ENCODE measurements around the gene PALMD. TPM values are rescaled to one million over a fixed set of nuclear protein-coding genes. Genes with fewer than 3 reads are reported as not detected.

Gene PALMD
- total and polyA plus RNA-seq, 11 donors: 74.0 to 236 (median 120) TPM

GRCh38 chr1:99696616-99697015 is 50.7 kb downstream of the PALMD start:
- no peak for DNase-seq
- Histone ChIP-seq H3K27me3 (no peaks in the 10 kb centered on the region), H3K36me3 (peaks cover 0 to 44% (median 30%) of the 10 kb centered on the region in 9 donors), H3K4me3 (no peak overlapping the region), H3K4me1 (peaks cover 0 to 11% (median 5%) of the 10 kb centered on the region in 12 donors), H3K9me3 (peaks cover 0 to 6% (median 0%) of the 10 kb centered on the region in 12 donors), H3K27ac (no peak overlapping the region)
- 75 to 93% (median 91%) methylated on average over 2 of the region's 2 CpGs for WGBS, 4 donors
- intact Hi-C loops (cut with DNase I): loop anchor here in 1 of 10 donors (10.0 kb wide), 1 partner anchor 372 kb away; no protein-coding TSS in a partner anchor
- peak in 3 of 4 donors; percentile 23 to 56 (median 39) for ATAC-seq
- TF ChIP-seq POLR2A (IDR thresholded peaks at IDR 0.05) (no peak), CTCF (IDR thresholded peaks at IDR 0.05) (no peak)

GRCh38 chr1:99697580-99697979 is 51.7 kb downstream of the PALMD start:
- intact Hi-C loops (cut with DNase I): loop anchor here in 1 of 10 donors (10.0 kb wide), 1 partner anchor 373 kb away; no protein-coding TSS in a partner anchor
- WGBS, 4 donors: 43 to 53% (median 50%) methylated on average over 1 of the region's 1 CpG
- peaks cover 0 to 34% (median 22%) of the 10 kb centered on the region in 9 donors for H3K36me3 ChIP-seq
- TF ChIP-seq POLR2A (IDR thresholded peaks at IDR 0.05) (no peak), CTCF (IDR thresholded peaks at IDR 0.05) (no peak)
- H3K4me1 ChIP-seq: peaks cover 0 to 1% (median 0%) of the 10 kb centered on the region in 12 donors
- H3K27me3 ChIP-seq: no peaks in the 10 kb centered on the region
- no peak overlapping the region for H3K4me3 ChIP-seq
- peaks cover 0 to 6% (median 0%) of the 10 kb centered on the region in 12 donors for H3K9me3 ChIP-seq
- no peak overlapping the region for H3K27ac ChIP-seq
- DNase-seq (no peak), ATAC-seq (no peak)

- Histone ChIP-seq H3K9me3 (peaks cover 0 to 6% (median 0%) of the 10 kb centered on the region in 12 donors), H3K27me3 (no peaks in the 10 kb centered on the region), H3K4me3 (no peak overlapping the region), H3K4me1 (peaks cover 0 to 8% (median 0%) of the 10 kb centered on the region in 12 donors), H3K27ac (no peak overlapping the region), H3K36me3 (peaks cover 0 to 9% (median 2%) of the 10 kb centered on the region in 9 donors)
- intact Hi-C loops (cut with DNase I): loop anchor here in 7 of 10 donors (10.0 kb wide), 4 partner anchors 105 to 905 kb away; no protein-coding TSS in a partner anchor
- 92 to 95% (median 94%) methylated on average over 3 of the region's 3 CpGs for WGBS, 4 donors
- TF ChIP-seq CTCF (IDR thresholded peaks at IDR 0.05): no peak
- no peak for TF ChIP-seq POLR2A (IDR thresholded peaks at IDR 0.05)
- ATAC-seq (no peak), DNase-seq (no peak)
Measured at GRCh38 chr1:99700020-99700419, 54.1 kb downstream of the PALMD start.

GRCh38 chr1:99702221-99702620 is 56.3 kb downstream of the PALMD start:
- Histone ChIP-seq H3K4me1 (peaks cover 0 to 14% (median 0%) of the 10 kb centered on the region in 12 donors), H3K9me3 (peaks cover 0 to 6% (median 0%) of the 10 kb centered on the region in 12 donors), H3K27ac (no peak overlapping the region), H3K4me3 (no peak overlapping the region), H3K27me3 (no peaks in the 10 kb centered on the region), H3K36me3 (peaks cover 0 to 3% (median 0%) of the 10 kb centered on the region in 9 donors)
- intact Hi-C loops (cut with DNase I): loop anchor here in 7 of 10 donors (10.0 kb wide), 4 partner anchors 107 to 907 kb away; no protein-coding TSS in a partner anchor
- ATAC-seq (no peak), DNase-seq (no peak)
- TF ChIP-seq CTCF (IDR thresholded peaks at IDR 0.05) (no peak), POLR2A (IDR thresholded peaks at IDR 0.05) (no peak)
